Right renal pelvis (tissue), 4 donors: ENCODE measurements around the gene EGLN2. TPM values are rescaled to one million over a fixed set of nuclear protein-coding genes. Genes with fewer than 3 reads are reported as not detected.
"Not testable (repeated sequence)": the region's sequence is repeated elsewhere in the genome, so short reads cannot be mapped to it uniquely, and the experiment has no call there.

Source experiments
- DNase-seq, 4 donors: peaks; one replicate each; pipeline ENCODE4 v3.0.0-alpha.2; 2013; ENCODE audit warnings: low read depth in 4 of 4, low spot score in 3 of 4, missing footprints in 1 of 4
- polyA plus RNA-seq, 4 donors: library from polyadenylated mRNA; unstranded; fragments of 120-200 nt; gene quantifications; one replicate each; pipeline ENCODE4 v1.2.1, GENCODE V29; 2013; ENCODE audit not compliant: insufficient read length in 4 of 4

EGLN2 gene
- polyA plus RNA-seq, 4 donors: 69.7 to 81.2 (median 73.7) TPM

- DNase-seq: no peak
Measured at GRCh38 chr19:40800997-40801377, 2.0 kb downstream of the EGLN2 start.

GRCh38 chr19:40801426-40802299 lies 2.7 kb downstream of the EGLN2 start:
- DNase-seq: no peak

- no peak for DNase-seq
Measured at GRCh38 chr19:40802300-40803169, 3.5 kb downstream of the EGLN2 start.

- DNase-seq: no peak
Measured at GRCh38 chr19:40803170-40803856, 4.3 kb downstream of the EGLN2 start.

GRCh38 chr19:40803857-40804782 lies 5.1 kb downstream of the EGLN2 start:
- no peak for DNase-seq

GRCh38 chr19:40804783-40805242 lies 5.8 kb downstream of the EGLN2 start:
- DNase-seq: no peak

- DNase-seq: no peak
Measured at GRCh38 chr19:40805258-40805868, 6.4 kb downstream of the EGLN2 start.

- DNase-seq: peak; percentile 73 to 90 (median 88)
Measured at GRCh38 chr19:40806423-40807146, 7.6 kb downstream of the EGLN2 start.

GRCh38 chr19:40807147-40808020 lies 8.4 kb downstream of the EGLN2 start:
- DNase-seq: no peak

- DNase-seq: no peak
Measured at GRCh38 chr19:40808021-40808325, 9.0 kb downstream of the EGLN2 start.

GRCh38 chr19:40808497-40808896 lies 9.5 kb downstream of the EGLN2 start:
- DNase-seq: no peak

- DNase-seq: no peak
Measured at GRCh38 chr19:40809358-40810086, 10.5 kb downstream of the EGLN2 start.

GRCh38 chr19:40810160-40810559 lies 11.2 kb downstream of the EGLN2 start:
- DNase-seq: no peak

- DNase-seq: peak in 1 of 4 donors; percentile 59
Measured at GRCh38 chr19:40810649-40811408, 11.8 kb downstream of the EGLN2 start.

GRCh38 chr19:40811478-40812341 lies 12.7 kb downstream of the EGLN2 start:
- DNase-seq: no peak

- not testable (repeated sequence) for DNase-seq
Measured at GRCh38 chr19:40812571-40812970, 13.6 kb downstream of the EGLN2 start.
